Fibroblast of skin of right biceps (primary cell): ENCODE data around the gene EIF1AD.
"Not testable (repeated sequence)": the region's sequence is repeated elsewhere in the genome, so short reads cannot be mapped to it uniquely, and the experiment has no call there.

Experiments
- DNase-seq: peaks from one replicate; pipeline ENCODE4 v3.0.0-alpha.2; 2013

Gene EIF1AD

DNA sequence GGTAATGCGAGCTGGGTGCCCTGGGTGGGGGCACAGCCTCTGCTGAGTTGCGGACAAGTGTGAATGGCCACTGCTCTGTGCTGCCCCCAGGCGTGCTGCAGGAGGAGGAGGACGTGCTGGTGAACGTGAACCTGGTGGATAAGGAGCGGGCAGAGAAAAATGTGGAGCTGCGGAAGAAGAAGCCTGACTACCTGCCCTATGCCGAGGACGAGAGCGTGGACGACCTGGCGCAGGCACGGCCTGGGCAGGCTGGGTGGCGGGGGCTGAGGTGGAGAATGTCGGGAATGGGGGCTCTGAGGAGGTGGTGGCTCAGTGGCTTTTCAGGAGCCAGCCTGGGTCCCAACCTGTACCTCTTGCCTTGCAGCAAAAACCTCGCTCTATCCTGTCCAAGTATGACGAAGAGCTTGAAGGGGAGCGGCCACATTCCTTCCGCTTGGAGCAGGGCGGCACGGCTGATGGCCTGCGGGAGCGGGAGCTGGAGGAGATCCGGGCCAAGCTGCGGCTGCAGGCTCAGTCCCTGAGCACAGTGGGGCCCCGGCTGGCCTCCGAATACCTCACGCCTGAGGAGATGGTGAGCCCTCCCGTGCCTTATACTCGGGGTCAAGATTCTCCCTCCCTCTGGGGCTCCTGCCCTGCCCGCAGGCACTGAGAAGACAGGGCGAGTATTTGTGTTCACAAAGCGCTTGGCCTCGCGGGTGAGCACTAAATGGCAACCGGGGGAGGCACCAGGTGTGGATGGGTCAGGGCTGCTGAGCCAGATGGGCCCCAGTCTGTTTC is 35.8 kb downstream of the EIF1AD start:
- no peak for DNase-seq

DNA sequence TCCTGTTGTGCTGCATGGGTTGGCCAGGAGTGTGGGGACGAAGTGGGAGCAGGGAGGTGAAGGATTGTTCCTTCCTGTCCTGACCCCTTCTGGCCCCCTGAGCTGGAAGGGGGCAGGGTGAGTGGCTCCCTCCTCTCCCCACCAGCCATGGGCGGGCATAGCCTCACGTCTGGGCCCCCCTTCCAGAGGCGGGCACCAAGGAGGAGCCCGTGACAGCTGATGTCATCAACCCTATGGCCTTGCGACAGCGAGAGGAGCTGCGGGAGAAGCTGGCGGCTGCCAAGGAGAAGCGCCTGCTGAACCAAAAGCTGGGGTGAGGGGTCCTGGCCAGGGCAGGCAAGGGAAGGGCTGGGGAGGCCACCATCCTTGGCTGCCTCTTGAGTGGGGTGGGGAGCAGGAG is 37.1 kb downstream of the EIF1AD start:
- DNase-seq: no peak

DNA sequence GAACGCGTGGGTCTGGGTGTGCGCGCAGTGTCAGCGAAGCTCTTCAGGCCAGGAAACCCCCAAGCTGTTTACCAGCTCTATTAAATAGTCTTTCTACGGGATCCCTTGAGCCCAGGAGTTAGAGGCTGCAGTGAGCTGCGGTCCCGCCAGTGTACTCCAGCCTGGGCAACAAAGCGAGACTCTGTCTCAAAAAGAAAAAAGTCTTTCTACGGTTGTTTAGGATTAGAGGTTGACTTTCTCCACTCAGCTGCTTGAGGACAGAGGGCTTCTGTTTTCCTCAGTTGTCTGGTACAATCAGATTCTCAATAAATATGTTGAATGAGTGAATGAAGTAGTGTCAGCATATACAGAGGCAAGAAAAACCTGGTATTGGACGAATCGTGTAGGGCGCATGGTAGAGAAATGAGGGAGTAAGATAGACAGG is 39.8 kb downstream of the EIF1AD start:
- DNase-seq: no peak

DNA sequence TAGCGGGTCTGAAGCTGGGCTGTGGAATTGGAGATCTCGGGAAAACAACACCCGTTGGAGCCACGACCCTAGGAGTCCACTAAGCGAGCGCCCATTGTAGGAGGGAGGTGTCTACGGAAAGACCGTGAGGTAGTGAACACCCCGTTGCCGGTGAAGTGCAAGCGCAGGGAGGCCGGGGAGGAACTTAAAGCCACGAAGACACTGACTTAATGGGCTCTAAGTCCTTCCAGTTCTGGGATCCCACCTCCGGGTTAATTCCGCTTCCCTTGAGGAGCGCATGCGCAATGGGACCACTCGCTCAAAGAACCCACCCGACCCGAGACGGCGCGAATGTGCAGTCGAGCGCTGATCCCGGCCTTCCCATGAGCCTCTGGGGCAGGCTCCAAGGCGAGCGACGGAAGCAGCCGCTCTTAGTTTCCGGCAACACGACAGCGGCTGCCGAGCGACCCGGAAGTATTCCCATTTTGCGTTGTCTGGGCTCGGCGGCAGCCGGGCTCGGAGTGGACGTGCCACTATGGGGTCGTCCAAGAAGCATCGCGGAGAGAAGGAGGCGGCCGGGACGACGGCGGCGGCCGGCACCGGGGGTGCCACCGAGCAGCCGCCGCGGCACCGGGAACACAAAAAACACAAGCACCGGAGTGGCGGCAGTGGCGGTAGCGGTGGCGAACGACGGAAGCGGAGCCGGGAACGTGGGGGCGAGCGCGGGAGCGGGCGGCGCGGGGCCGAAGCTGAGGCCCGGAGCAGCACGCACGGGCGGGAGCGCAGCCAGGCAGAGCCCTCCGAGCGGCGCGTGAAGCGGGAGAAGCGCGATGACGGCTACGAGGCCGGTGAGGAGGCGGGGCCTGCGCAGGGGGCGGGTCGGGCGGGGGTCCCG is 40.5 kb downstream of the EIF1AD start, which contains the start of gene SART1:
Gene SART1, plus strand, starts transcription at position 468 of the 874 bp plus-strand sequence. Its CDS starts 47 bp downstream, at position 515.
- DNase-seq: peak; percentile 99

DNA sequence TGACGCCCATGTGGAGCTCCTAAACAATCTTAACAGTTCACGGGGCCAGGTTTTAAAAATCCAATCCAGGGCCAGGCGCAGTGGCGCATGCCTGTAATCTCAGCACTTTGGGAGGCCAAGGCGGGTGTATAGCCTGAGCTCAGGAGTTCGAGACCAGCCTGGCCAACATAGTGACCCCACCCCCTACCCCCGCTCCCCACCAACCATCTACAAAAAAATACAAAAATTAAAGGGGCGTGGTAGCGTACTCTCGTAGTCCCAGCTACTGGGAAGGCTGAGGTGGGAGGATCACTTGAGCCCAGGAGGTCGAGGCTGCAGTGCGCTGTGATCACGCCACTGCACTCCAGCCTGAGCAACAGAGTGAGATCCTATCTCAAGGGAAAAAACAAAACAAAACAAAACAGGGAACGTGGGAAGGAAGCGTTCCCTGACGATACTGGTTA is 41.1 kb downstream of the EIF1AD start:
- no peak for DNase-seq

DNA sequence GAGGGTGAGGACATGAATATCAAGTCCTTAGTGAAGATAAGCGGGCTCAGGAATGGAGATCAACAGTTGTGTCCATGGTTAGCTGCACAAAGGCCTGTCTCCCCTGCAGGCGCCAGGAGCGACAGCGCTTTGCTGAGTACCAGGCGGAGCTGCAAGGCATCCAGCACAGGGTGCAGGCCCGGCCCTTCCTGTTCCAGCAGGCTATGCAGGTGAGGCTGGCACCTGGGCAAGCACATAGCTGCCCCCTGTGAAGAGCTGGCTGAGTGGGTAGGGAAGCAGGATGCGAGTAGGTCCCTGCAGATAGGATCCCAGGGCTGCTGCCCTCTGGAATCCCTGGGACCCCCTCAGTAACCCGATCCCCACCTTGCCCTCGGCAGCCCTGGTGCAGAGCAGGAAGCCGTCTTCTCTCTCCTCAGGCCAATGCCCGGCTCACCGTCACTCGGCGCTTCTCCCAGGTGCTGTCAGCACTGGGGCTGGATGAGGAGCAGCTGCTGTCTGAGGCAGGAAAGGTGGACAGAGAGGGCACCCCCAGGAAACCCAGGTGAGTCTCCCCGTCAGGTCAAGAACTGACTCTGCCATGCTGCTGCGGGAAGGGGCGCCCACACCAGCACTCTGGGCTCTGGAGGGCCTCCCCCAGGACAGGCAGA is 43.1 kb downstream of the EIF1AD start:
- no peak for DNase-seq

DNA sequence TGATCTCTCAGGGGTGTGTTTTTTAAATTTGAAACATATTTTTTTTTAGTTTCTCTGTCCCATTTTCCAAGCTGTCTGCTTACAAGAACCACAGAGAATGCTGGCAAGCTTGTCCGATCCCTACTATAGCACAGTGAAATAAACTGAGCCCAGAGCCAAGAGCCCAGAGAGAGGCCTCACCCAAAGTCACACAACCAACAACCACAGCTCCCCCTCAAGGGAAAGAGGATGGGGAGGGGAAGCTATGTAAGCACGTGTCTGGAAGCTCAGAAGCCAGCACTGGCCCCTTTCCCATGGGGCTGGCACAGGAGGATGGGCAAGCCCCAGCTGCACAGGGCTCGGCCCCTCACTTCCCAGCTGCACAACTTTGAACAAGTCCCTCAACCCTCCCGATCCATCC is 43.7 kb downstream of the EIF1AD start:
- DNase-seq: no peak

DNA sequence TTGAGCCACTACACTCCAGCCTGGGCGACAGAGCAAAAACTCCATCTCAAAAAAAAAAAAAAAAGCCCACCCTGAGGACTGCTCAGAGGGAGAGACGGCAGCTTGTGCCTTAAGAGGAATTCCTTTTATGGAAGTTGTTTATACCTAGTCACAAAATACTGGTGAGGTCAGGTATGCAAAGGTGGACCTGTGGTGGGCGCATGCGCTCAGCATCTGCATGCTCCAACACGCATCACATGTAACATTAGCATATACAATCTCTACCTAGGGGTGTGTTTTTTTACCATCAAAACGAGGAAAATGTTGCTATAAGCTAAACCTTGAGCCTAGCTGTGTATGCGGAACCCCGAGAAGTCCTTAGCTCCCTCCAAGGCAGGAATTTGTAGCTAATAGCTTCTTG is 47.2 kb downstream of the EIF1AD start:
- DNase-seq: no peak

DNA sequence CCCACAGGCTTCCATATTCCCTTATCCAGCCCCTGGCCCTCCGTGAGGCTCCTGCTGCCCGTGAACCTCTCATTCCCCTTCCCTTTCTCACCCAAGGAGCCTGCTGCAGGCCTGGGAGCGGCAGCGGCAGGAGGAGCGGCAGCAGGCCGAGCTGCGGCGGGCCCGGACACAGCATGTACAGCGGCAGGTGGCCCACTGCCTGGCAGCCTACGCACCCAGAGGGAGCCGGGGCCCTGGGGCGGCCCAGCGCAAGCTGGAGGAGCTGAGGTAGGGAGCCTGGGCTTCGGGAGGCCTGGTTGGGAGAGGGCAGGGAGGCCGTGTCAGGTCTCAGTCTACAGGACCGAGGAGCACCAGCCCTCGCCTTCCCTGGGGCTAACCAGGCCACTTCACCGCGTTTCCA is 48.5 kb downstream of the EIF1AD start:
- DNase-seq: no peak

DNA sequence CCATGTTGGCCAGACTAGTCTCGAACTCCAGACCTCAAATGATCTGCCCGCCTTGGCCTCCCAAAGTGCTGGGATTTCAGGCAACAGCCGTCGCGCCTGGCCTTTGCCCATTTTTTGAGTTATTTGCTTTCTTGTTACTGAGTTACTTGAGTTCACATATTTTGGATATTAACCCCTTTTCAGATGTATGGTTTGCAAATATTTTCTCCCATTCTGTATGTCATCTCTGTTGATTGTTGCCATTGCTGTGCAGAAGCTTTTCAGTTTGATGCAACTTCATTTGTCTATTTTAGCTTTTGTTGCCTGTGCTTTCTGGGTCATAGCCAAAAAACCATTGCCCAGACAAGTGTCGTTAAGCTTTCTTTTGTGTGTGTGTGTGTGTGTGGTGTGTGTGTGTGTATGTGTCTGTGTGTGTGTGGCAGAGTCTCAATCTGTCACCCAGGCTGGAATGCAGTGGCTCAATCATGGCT is 49.9 kb downstream of the EIF1AD start:
- DNase-seq: no peak

DNA sequence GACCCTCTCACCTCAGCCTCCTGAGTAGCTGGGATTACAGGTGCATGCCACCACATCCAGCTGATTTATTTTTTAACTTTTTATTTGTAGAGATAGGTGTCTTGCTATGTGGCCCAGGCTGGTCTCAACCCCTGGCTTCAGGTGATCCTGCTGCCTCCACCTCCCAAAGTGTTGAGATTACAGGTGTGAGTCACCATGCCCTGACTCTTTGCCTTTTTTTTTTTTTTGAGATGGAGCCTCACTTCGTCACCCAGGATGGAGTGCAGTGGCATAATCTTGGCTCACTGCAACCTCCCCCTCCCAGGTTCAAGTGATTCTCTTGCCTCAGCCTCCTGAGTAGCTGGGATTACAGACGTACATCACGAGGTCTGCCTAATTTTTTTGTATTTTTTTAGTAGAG is 50.3 kb downstream of the EIF1AD start:
- DNase-seq: not testable (repeated sequence)

DNA sequence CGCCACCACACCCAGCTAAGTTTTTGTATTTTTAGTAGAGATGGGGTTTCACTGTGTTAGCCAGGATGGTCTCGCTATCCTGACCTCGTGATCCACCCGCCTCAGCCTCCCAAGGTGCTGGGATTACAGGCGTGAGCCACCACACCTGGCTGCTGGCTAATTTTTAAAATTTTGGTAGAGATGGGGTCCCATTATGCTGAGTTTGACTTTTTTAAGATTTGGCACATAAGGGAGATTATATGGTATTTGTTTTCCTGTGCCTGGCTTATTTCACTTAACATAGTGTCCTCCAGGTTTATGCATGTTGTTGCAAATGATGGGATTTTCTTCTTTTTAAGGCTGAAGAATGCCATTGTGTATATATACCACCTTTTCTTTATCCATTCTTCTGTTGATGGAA is 51.2 kb downstream of the EIF1AD start:
- DNase-seq: not testable (repeated sequence)

DNA sequence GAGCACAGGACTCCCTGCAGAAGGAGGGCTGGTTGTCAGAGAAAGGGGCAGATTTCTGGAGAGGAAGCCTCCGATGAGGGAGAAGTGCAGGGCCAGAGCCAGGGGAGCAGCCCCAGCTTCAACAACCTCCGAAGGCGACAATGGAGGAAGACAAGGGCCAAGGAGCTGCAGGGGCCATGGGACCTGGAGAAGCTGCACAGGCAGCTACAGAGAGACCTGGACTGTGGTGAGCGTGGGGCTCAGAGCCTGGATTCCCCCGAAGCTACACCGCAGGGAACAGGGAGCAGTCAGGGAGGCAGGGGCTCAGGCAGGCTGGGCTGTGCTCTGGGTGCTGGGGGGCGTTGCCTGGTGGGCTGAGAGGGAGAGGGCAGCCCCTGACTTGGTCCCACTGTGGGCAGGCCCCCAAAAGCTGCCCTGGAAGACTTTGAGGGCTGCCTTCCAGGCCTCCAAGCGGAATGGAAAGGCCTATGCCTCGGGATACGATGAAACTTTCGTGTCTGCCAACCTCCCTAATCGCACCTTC is 54.3 kb downstream of the EIF1AD start:
- DNase-seq: no peak

DNA sequence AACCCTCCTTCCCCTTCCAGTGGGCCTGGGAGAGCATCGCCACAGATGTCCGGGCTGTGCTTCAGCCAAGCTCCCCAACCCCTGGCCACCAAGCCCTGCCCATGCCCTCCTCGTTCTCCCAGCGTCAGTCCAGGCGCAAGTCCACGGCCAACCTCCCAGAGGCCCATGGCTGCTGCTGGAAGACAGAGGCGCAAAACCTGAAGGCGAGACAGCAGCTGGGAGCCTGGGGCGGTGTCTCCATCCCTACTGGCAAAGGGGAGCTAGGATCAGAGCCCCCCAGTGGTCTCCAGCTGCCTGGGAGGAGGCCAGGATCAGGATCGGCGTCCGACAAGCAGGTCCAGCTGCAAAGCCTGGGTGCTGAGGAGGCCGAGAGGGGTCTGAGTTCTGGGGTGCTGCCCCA is 54.8 kb downstream of the EIF1AD start:
- DNase-seq: no peak

DNA sequence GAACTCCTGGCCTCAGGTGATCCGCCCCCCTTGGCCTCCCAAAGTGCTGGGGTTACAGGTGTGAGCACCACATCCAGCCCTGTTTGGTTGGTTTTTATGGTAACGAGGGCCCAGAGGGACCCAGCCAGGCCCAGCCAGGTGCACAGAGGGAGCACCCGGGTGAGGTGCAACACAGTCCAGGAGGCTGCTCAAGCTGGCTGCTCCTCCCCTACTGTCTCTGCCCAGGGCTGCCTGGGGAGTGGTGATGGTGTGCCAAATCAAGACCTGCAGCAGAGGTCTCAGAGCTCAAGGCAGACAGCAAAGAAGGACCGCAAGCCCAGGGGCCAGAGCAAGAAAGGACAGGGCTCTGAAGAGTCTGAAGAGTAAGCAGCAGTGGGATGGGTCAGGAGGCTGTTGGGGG is 55.3 kb downstream of the EIF1AD start:
- no peak for DNase-seq
